CD4-positive, CD25-positive, alpha-beta regulatory T cell (primary cell): ENCODE data around the gene SORCS2. TPM values are rescaled to one million over a fixed set of nuclear protein-coding genes. Genes with fewer than 3 reads are reported as not detected.

Source experiments
- ATAC-seq, 2 donors: fragments of 150-1000 bp; cut with Tn5 transposase; one replicate each; pipeline ENCODE4 v1.10.0; 2021; ENCODE audit warnings: low read depth in 2 of 2, moderate number of reproducible peaks in 2 of 2, moderate library complexity in 1 of 2
- DNase-seq, 3 donors: peaks; one replicate each; pipeline versions ENCODE4 v3.0.0 to v3.0.0-alpha.2; 2012 to 2022; ENCODE audit warnings: mixed read lengths in 1 of 3
- H3K27ac ChIP-seq: one replicate; pipeline ENCODE4 v1.7.0; 2013; ENCODE audit warnings: mild to moderate bottlenecking, low read length; ENCODE audit not compliant: insufficient read depth, poor library complexity, severe bottlenecking
- H3K27me3 ChIP-seq: one replicate; pipeline ENCODE4 v1.7.0; 2013; ENCODE audit warnings: low read length; ENCODE audit not compliant: control insufficient read depth, insufficient read depth
- H3K36me3 ChIP-seq: one replicate; pipeline ENCODE4 v1.7.0; 2013; ENCODE audit warnings: mild to moderate bottlenecking, low read length, moderate library complexity; ENCODE audit not compliant: control insufficient read depth, insufficient read depth
- H3K4me1 ChIP-seq: 2 replicates; pipeline ENCODE4 v1.7.0; 2013; ENCODE audit warnings: mild to moderate bottlenecking, low read length; ENCODE audit not compliant: insufficient read depth, control insufficient read depth, poor library complexity, severe bottlenecking
- H3K4me3 ChIP-seq: one replicate; pipeline ENCODE4 v1.7.0; 2013; ENCODE audit warnings: low read depth, mild to moderate bottlenecking, low read length, moderate library complexity
- H3K9me3 ChIP-seq, 2 experiments: 1 replicate in 1 of 2; 2 replicates in 1 of 2; pipeline ENCODE4 v1.7.0; 2013; ENCODE audit warnings: low read length in 2 of 2, mild to moderate bottlenecking in 1 of 2, moderate library complexity in 1 of 2; ENCODE audit not compliant: control insufficient read depth in 2 of 2
- H3K27ac Mint-ChIP-seq, 3 donors: one replicate each; pipeline ENCODE4 v1.8.0; 2020 to 2022; ENCODE audit warnings: mild to moderate bottlenecking in 3 of 3, mixed read lengths in 3 of 3, moderate library complexity in 2 of 3
- H3K27me3 Mint-ChIP-seq: one replicate; pipeline ENCODE4 v1.8.0; 2022; ENCODE audit warnings: mild to moderate bottlenecking, mixed read lengths
- H3K36me3 Mint-ChIP-seq: one replicate; pipeline ENCODE4 v1.8.0; 2020; ENCODE audit warnings: mixed read lengths
- H3K4me1 Mint-ChIP-seq, 4 donors: one replicate each; pipeline ENCODE4 v1.8.0; 2020 to 2022; ENCODE audit warnings: mixed read lengths in 4 of 4, mild to moderate bottlenecking in 1 of 4
- H3K4me3 Mint-ChIP-seq, 4 donors: one replicate each; pipeline ENCODE4 v1.8.0; 2020 to 2022; ENCODE audit warnings: mild to moderate bottlenecking in 4 of 4, mixed read lengths in 4 of 4, moderate library complexity in 3 of 4
- H3K9me3 Mint-ChIP-seq, 7 donors: one replicate each; pipeline ENCODE4 v1.8.0; 2020 to 2022; ENCODE audit warnings: mixed read lengths in 7 of 7, mild to moderate bottlenecking in 3 of 7, moderate library complexity in 2 of 7
- polyA plus RNA-seq, 4 donors: library from polyadenylated mRNA; unstranded; fragments of 300-500 nt; fragmentation: Illumina TruSeq; gene quantifications; one replicate each; pipeline ENCODE4 v1.2.3, GENCODE V29; 2021
- total RNA-seq: library from RNA; stranded (reverse); gene quantifications from one replicate; pipeline ENCODE4 v1.2.3, GENCODE V29; 2022

SORCS2 gene
- total and polyA plus RNA-seq, 5 donors from 2014 or later: not detected

- Mint-ChIP-seq H3K4me1 (no peaks in the 10 kb centered on the region), H3K27ac (no peak overlapping the region), H3K27me3 (no peaks in the 10 kb centered on the region), H3K36me3 (peaks cover 8% of the 10 kb centered on the region), H3K4me3 (no peak overlapping the region), H3K9me3 (peaks cover 0 to 50% (median 18%) of the 10 kb centered on the region in 7 donors)
- DNase-seq (no peak), ATAC-seq (no peak)
- H3K36me3 ChIP-seq: no peaks in the 10 kb centered on the region
- no peak overlapping the region for H3K27ac ChIP-seq
- H3K9me3 ChIP-seq: peaks cover 10 to 27% of the 10 kb centered on the region in 2 experiments
- H3K4me1 ChIP-seq: no peaks in the 10 kb centered on the region
- H3K27me3 ChIP-seq: no peaks in the 10 kb centered on the region
- no peak overlapping the region for H3K4me3 ChIP-seq
Observed at GRCh38 chr4:7552466-7552865, 360.1 kb downstream of the SORCS2 start.

DNA sequence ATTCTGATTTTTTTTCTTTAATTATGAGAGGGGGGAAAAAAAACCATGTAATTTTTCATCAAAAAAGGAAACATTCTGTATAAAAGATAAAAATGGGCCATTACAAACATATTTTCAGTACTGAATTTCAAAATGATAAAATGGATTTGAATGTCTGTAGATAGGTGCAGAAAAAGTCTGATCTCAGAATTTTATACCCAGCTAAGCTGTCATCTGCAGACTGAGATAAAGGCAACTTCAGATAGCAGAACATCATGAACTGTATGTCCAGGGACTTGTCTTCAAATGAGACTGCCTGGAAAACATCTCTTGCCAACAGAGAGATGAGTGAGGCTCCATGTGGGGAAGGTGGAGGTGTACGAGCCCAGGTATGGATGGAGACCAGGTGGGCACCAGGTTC is 360.9 kb downstream of the SORCS2 start:
- no peak overlapping the region for H3K27ac ChIP-seq
- H3K4me3 Mint-ChIP-seq: no peak overlapping the region
- no peaks in the 10 kb centered on the region for H3K4me1 Mint-ChIP-seq
- H3K4me1 ChIP-seq: no peaks in the 10 kb centered on the region
- H3K27ac Mint-ChIP-seq: no peak overlapping the region
- H3K36me3 ChIP-seq: no peaks in the 10 kb centered on the region
- ATAC-seq (no peak), DNase-seq (no peak)
- H3K9me3 ChIP-seq: peaks cover 10 to 27% of the 10 kb centered on the region in 2 experiments
- H3K4me3 ChIP-seq: no peak overlapping the region
- H3K36me3 Mint-ChIP-seq: peaks cover 8% of the 10 kb centered on the region
- H3K27me3 Mint-ChIP-seq: no peaks in the 10 kb centered on the region
- H3K27me3 ChIP-seq: no peaks in the 10 kb centered on the region
- H3K9me3 Mint-ChIP-seq: peaks cover 0 to 54% (median 18%) of the 10 kb centered on the region in 7 donors

GRCh38 chr4:7554905-7555304 is 362.6 kb downstream of the SORCS2 start:
- Mint-ChIP-seq H3K4me1 (no peaks in the 10 kb centered on the region), H3K27ac (no peak overlapping the region), H3K4me3 (no peak overlapping the region), H3K27me3 (no peaks in the 10 kb centered on the region), H3K9me3 (peaks cover 0 to 50% (median 17%) of the 10 kb centered on the region in 7 donors), H3K36me3 (peaks cover 8% of the 10 kb centered on the region)
- Histone ChIP-seq H3K27ac (no peak overlapping the region), H3K4me3 (no peak overlapping the region), H3K36me3 (no peaks in the 10 kb centered on the region), H3K9me3 (peaks cover 10 to 27% of the 10 kb centered on the region in 2 experiments), H3K27me3 (no peaks in the 10 kb centered on the region), H3K4me1 (no peaks in the 10 kb centered on the region)
- no peak for DNase-seq
- ATAC-seq: no peak

DNA sequence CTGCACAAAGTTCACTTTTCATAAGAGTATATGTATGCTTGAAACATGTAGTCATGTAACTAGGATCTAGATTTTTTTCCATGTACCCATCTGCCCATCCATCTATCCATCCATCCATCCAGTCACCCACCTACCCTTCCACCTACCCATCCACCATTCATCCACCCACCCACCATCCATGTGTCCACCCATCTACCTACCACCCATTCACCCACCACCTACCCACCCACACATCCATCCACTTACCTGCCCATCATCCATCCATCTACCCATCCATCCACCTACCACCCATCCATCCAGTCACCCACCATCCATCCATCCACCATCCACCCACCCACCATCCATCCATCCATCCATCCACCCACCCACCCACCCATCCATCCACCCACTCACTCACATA is 364.2 kb downstream of the SORCS2 start:
- no peak overlapping the region for H3K27ac Mint-ChIP-seq
- H3K36me3 ChIP-seq: no peaks in the 10 kb centered on the region
- no peaks in the 10 kb centered on the region for H3K27me3 Mint-ChIP-seq
- no peak overlapping the region for H3K4me3 ChIP-seq
- peaks cover 0 to 50% (median 17%) of the 10 kb centered on the region in 7 donors for H3K9me3 Mint-ChIP-seq
- ATAC-seq (no peak), DNase-seq (no peak)
- H3K27ac ChIP-seq: no peak overlapping the region
- no peaks in the 10 kb centered on the region for H3K4me1 ChIP-seq
- H3K36me3 Mint-ChIP-seq: peaks cover 8% of the 10 kb centered on the region
- H3K27me3 ChIP-seq: no peaks in the 10 kb centered on the region
- H3K4me1 Mint-ChIP-seq: no peaks in the 10 kb centered on the region
- H3K4me3 Mint-ChIP-seq: no peak overlapping the region
- H3K9me3 ChIP-seq: peaks cover 10 to 27% of the 10 kb centered on the region in 2 experiments

GRCh38 chr4:7557456-7557855 is 365.1 kb downstream of the SORCS2 start:
- Mint-ChIP-seq H3K4me3 (no peak overlapping the region), H3K27me3 (no peaks in the 10 kb centered on the region), H3K9me3 (peaks cover 0 to 44% (median 17%) of the 10 kb centered on the region in 7 donors), H3K27ac (no peak overlapping the region), H3K36me3 (peaks cover 8% of the 10 kb centered on the region), H3K4me1 (no peaks in the 10 kb centered on the region)
- Histone ChIP-seq H3K9me3 (peaks cover 10 to 19% of the 10 kb centered on the region in 2 experiments), H3K4me1 (no peaks in the 10 kb centered on the region), H3K27me3 (no peaks in the 10 kb centered on the region), H3K27ac (no peak overlapping the region), H3K36me3 (no peaks in the 10 kb centered on the region), H3K4me3 (no peak overlapping the region)
- no peak for DNase-seq
- no peak for ATAC-seq

GRCh38 chr4:7558436-7558835 is 366.1 kb downstream of the SORCS2 start:
- Mint-ChIP-seq H3K27me3 (no peaks in the 10 kb centered on the region), H3K36me3 (peaks cover 8% of the 10 kb centered on the region), H3K4me3 (no peak overlapping the region), H3K27ac (no peak overlapping the region), H3K4me1 (no peaks in the 10 kb centered on the region), H3K9me3 (peaks cover 0 to 34% (median 9%) of the 10 kb centered on the region in 7 donors)
- Histone ChIP-seq H3K36me3 (no peaks in the 10 kb centered on the region), H3K4me3 (no peak overlapping the region), H3K27me3 (no peaks in the 10 kb centered on the region), H3K27ac (no peak overlapping the region), H3K9me3 (peaks cover 5 to 9% of the 10 kb centered on the region in 2 experiments), H3K4me1 (no peaks in the 10 kb centered on the region)
- DNase-seq: no peak
- no peak for ATAC-seq

DNA sequence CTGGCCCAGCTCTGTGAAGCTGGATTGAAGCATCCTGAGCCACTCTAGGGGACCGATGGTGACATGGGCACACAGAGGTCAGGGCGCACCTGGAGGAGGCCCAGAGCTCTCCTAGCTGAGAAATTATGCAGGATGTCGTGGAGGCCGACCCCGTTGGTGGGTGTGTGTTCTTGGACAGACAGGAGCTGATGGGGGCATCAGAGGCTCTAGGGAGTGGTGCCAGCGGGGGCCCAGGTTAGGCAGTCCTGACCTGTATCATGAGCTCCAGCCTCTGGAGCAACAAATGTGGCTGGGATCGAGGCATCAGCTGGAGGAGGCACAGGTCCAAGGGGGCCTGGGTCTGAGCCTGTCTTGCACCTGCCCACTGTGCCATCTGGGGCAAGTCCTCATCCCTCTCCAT is 367.0 kb downstream of the SORCS2 start:
- H3K4me1 ChIP-seq: no peaks in the 10 kb centered on the region
- H3K27ac ChIP-seq: no peak overlapping the region
- H3K36me3 Mint-ChIP-seq: peaks cover 4% of the 10 kb centered on the region
- peaks cover 0 to 27% (median 4%) of the 10 kb centered on the region in 7 donors for H3K9me3 Mint-ChIP-seq
- H3K27me3 ChIP-seq: no peaks in the 10 kb centered on the region
- ATAC-seq (no peak), DNase-seq (no peak)
- no peak overlapping the region for H3K4me3 ChIP-seq
- no peaks in the 10 kb centered on the region for H3K36me3 ChIP-seq
- no peak overlapping the region for H3K27ac Mint-ChIP-seq
- peaks cover 0 to 2% of the 10 kb centered on the region in 2 experiments for H3K9me3 ChIP-seq
- H3K4me3 Mint-ChIP-seq: no peak overlapping the region
- H3K4me1 Mint-ChIP-seq: no peaks in the 10 kb centered on the region
- H3K27me3 Mint-ChIP-seq: no peaks in the 10 kb centered on the region

GRCh38 chr4:7559741-7560395 is 367.5 kb downstream of the SORCS2 start:
- no peaks in the 10 kb centered on the region for H3K27me3 Mint-ChIP-seq
- no peak overlapping the region for H3K27ac ChIP-seq
- H3K4me3 ChIP-seq: no peak overlapping the region
- H3K36me3 ChIP-seq: no peaks in the 10 kb centered on the region
- H3K9me3 ChIP-seq: no peaks in the 10 kb centered on the region
- no peak for ATAC-seq
- DNase-seq: no peak
- no peaks in the 10 kb centered on the region for H3K4me1 Mint-ChIP-seq
- H3K4me3 Mint-ChIP-seq: no peak overlapping the region
- peaks cover 4% of the 10 kb centered on the region for H3K36me3 Mint-ChIP-seq
- H3K9me3 Mint-ChIP-seq: peaks cover 0 to 21% (median 4%) of the 10 kb centered on the region in 7 donors
- H3K27ac Mint-ChIP-seq: no peak overlapping the region
- H3K4me1 ChIP-seq: no peaks in the 10 kb centered on the region
- H3K27me3 ChIP-seq: no peaks in the 10 kb centered on the region
